MM.1S (cell line): ENCODE data around the gene YWHAG.

Experiments
- DNase-seq: peaks from one replicate; pipeline ENCODE4 v3.0.0-alpha.2; 2015
- H2AFZ ChIP-seq: fragments of 300-600 bp; sonication (generic); 2 replicates; pipeline ENCODE4 v1.6.0; 2016; ENCODE audit warnings: antibody characterized with exemption, low read length
- H3F3A ChIP-seq: fragments of 300-600 bp; sonication (generic); 2 replicates; pipeline ENCODE4 v1.6.1; 2016; ENCODE audit warnings: mild to moderate bottlenecking, antibody characterized with exemption, low read length, moderate library complexity, mixed read lengths; ENCODE audit not compliant: insufficient read depth
- H3K27ac ChIP-seq: fragments of 300-600 bp; sonication (generic); 2 replicates; pipeline ENCODE4 v1.5.1; 2016; ENCODE audit warnings: mild to moderate bottlenecking, low read length
- H3K27me3 ChIP-seq: fragments of 300-600 bp; sonication (generic); replicated peaks from 2 replicates; pipeline ENCODE4 v1.6.0; 2016; ENCODE audit warnings: low read length; ENCODE audit not compliant: insufficient read depth
- H3K36me3 ChIP-seq: fragments of 300-600 bp; sonication (generic); replicated peaks from 2 replicates; pipeline ENCODE4 v1.6.1; 2016; ENCODE audit warnings: mild to moderate bottlenecking, low read length, mixed read lengths; ENCODE audit not compliant: insufficient read depth
- H3K4me1 ChIP-seq: fragments of 300-600 bp; sonication (generic); 2 replicates; pipeline ENCODE4 v1.6.1; 2016; ENCODE audit warnings: low read length, mixed read lengths
- H3K4me2 ChIP-seq: fragments of 300-600 bp; sonication (generic); 2 replicates; pipeline ENCODE4 v1.6.0; 2016; ENCODE audit warnings: low read depth, low read length
- H3K4me3 ChIP-seq: fragments of 300-600 bp; sonication (generic); 2 replicates; pipeline ENCODE4 v1.5.1; 2016; ENCODE audit warnings: low read length, mixed read lengths
- H3K79me2 ChIP-seq: fragments of 300-600 bp; sonication (generic); 2 replicates; pipeline ENCODE4 v1.6.1; 2016; ENCODE audit warnings: mixed run types, low read length, mixed read lengths
- H3K9ac ChIP-seq: fragments of 300-600 bp; sonication (generic); 2 replicates; pipeline ENCODE4 v1.6.1; 2016; ENCODE audit warnings: low read length, mixed read lengths
- H3K9me2 ChIP-seq: fragments of 300-600 bp; sonication (generic); replicated peaks from 2 replicates; pipeline ENCODE4 v1.6.1; 2016; ENCODE audit warnings: mild to moderate bottlenecking, low read length, mixed read lengths; ENCODE audit not compliant: insufficient read depth
- H3K9me3 ChIP-seq: fragments of 300-600 bp; sonication (generic); replicated peaks from 2 replicates; pipeline ENCODE4 v1.6.1; 2016; ENCODE audit warnings: mild to moderate bottlenecking, low read length, mixed read lengths; ENCODE audit not compliant: insufficient read depth
- H4K20me1 ChIP-seq: fragments of 300-600 bp; sonication (generic); 2 replicates; pipeline ENCODE4 v1.6.1; 2016; ENCODE audit warnings: mild to moderate bottlenecking, low read length, moderate library complexity, mixed read lengths; ENCODE audit not compliant: insufficient read depth
- CTCF ChIP-seq: fragments of 300-600 bp; sonication (generic); IDR thresholded peaks from 2 replicates; pipeline ENCODE4 v1.5.1; 2016; ENCODE audit warnings: antibody characterized with exemption, low read length, mixed read lengths
- EZH2 ChIP-seq: fragments of 300-600 bp; sonication (generic); optimal IDR thresholded peaks from 2 replicates; pipeline ENCODE3; 2017; ENCODE audit warnings: low read depth, mild to moderate bottlenecking, antibody characterized with exemption, low read length, mixed read lengths
- EZH2phosphoT487 ChIP-seq: fragments of 300-600 bp; sonication (generic); IDR thresholded peaks from 2 replicates; pipeline ENCODE4 v1.6.1; 2018; ENCODE audit warnings: antibody characterized with exemption, low read length

YWHAG gene

DNA sequence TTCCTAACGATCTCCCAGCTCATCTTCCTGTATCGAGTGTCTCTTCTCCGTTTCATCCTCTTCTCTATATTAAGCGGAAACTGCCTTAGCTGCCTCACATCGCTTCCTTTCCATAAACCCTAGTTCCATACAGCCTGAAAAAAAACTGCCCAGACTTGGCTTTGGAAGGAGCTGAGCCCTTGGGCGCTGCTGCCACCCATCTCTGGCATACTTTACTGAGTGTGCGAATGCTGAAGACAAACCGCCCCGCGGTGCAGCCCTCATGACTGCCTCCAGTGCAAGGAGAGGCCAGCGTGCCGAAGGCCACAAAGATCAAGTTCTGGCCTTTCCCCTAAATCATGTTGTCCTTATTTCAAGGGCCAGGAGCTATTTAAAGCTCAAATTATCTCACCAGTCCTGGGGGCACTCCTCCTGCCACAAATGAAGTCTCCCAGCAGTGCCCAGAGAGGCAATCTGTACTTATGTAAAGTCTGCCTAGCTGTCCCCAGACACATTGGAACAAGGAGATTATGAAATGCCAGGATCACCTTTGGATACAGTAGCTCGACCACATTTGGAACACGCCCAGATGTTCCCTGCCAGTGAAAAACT lies 25.2 kb downstream of the YWHAG start:
- H3K27ac ChIP-seq: no peak overlapping the region
- H4K20me1 ChIP-seq: peaks cover 59% of the 10 kb centered on the region
- H3K4me3 ChIP-seq: no peak overlapping the region
- no peaks in the 10 kb centered on the region for H3K9me2 ChIP-seq
- no peak overlapping the region for H3K9ac ChIP-seq
- H2AFZ ChIP-seq: no peak overlapping the region
- H3K4me1 ChIP-seq: no peaks in the 10 kb centered on the region
- peaks cover 4% of the 10 kb centered on the region; the same call in 1 of the 2 replicates for H3K36me3 ChIP-seq
- H3K27me3 ChIP-seq: no peaks in the 10 kb centered on the region
- peaks cover 100% of the 10 kb centered on the region for H3K79me2 ChIP-seq
- no peak for DNase-seq
- no peak overlapping the region for H3K4me2 ChIP-seq
- TF ChIP-seq EZH2phosphoT487 (no peak), EZH2 (no peak), CTCF (no peak)
- H3K9me3 ChIP-seq: no peaks in the 10 kb centered on the region
- no peaks in the 10 kb centered on the region for H3F3A ChIP-seq

DNA sequence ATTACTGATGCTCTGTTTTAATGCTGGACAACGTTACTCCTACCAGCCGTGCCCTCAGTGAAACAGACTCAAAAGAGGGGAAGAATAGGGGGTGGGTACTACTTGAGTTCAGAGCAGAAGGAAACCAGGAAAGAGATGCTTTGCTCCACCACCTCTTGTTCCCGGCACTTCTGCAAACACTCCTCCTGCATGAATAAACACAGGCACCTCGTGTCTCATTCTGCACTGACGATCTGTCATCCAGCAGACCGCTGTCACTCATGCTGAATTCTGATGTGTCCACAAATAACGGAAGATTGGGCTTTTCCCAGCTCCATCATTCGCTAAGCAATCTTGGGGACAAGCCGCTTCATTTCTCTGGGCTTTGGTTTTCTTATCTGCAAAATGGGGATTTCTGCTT lies 26.7 kb downstream of the YWHAG start:
- H3K36me3 ChIP-seq: peaks cover 5% of the 10 kb centered on the region; the same call in 1 of the 2 replicates

GRCh38 chr7:76330673-76331072 lies 28.1 kb downstream of the YWHAG start:
- Histone ChIP-seq H2AFZ (no peak overlapping the region), H3K9ac (no peak overlapping the region), H3K9me3 (no peaks in the 10 kb centered on the region), H3K79me2 (peaks cover 95% of the 10 kb centered on the region), H3K9me2 (no peaks in the 10 kb centered on the region), H4K20me1 (peaks cover 38% of the 10 kb centered on the region), H3K4me1 (no peaks in the 10 kb centered on the region), H3K4me3 (no peak overlapping the region), H3K36me3 (peaks cover 12% of the 10 kb centered on the region; the same call in 1 of the 2 replicates), H3K27me3 (no peaks in the 10 kb centered on the region), H3K4me2 (no peak overlapping the region), H3F3A (no peaks in the 10 kb centered on the region), H3K27ac (no peak overlapping the region)
- DNase-seq: no peak
- TF ChIP-seq EZH2 (no peak), EZH2phosphoT487 (no peak), CTCF (no peak)

More for the DNA sequence above, 26.7 kb downstream of the YWHAG start:
- Histone ChIP-seq H3K27me3 (no peaks in the 10 kb centered on the region), H3K27ac (no peak overlapping the region), H3K9me3 (no peaks in the 10 kb centered on the region), H3K4me2 (no peak overlapping the region), H3K4me3 (no peak overlapping the region), H3K9me2 (no peaks in the 10 kb centered on the region), H3K9ac (no peak overlapping the region), H3K4me1 (no peaks in the 10 kb centered on the region), H3K79me2 (peaks cover 99% of the 10 kb centered on the region), H3F3A (no peaks in the 10 kb centered on the region), H2AFZ (no peak overlapping the region), H4K20me1 (peaks cover 47% of the 10 kb centered on the region)
- TF ChIP-seq EZH2: no peak
- no peak for TF ChIP-seq EZH2phosphoT487
- no peak for TF ChIP-seq CTCF
- DNase-seq: no peak
